A673 (cell line): ENCODE data around the gene EGR1. TPM values are rescaled to one million over a fixed set of nuclear protein-coding genes. Genes with fewer than 3 reads are reported as not detected.

Source experiments
- BruUV-seq: library from RNA; stranded (reverse); fragments of 400-500 nt; replicated peaks from 2 replicates; lab custom pipeline; 2021; lab: Mats Ljungman, UMichigan
- CTCF ChIA-PET: fragments of 300-600 bp; sonication (Branson Sonifier 250); formaldehyde crosslinking; loops from one replicate; lab custom pipeline; 2022; ENCODE audit warnings: antibody characterized with exemption; lab: Charles Lee
- POLR2A ChIA-PET: fragments of 300-600 bp; sonication (Branson Sonifier 250); formaldehyde crosslinking; loops from one replicate; lab custom pipeline; 2022; ENCODE audit warnings: antibody characterized with exemption; ENCODE audit not compliant: low non-redundant PET; lab: Charles Lee
- DNase-seq: peaks from one replicate; pipeline ENCODE4 v3.0.0-alpha.2; 2015; ENCODE audit warnings: low spot score
- H3K27ac ChIP-seq: fragments of 200-600 bp; sonication (generic); 2 replicates; pipeline ENCODE4 v1.5.1; 2016; ENCODE audit warnings: mixed run types, low read depth, mild to moderate bottlenecking, mixed read lengths, antibody characterized with exemption, low read length; ENCODE audit not compliant: poor library complexity, severe bottlenecking
- H3K27me3 ChIP-seq: fragments of 200-600 bp; sonication (generic); replicated peaks from 2 replicates; pipeline ENCODE4 v1.6.1; 2017; ENCODE audit warnings: mixed run types, low read depth, mild to moderate bottlenecking, mixed read lengths, antibody characterized with exemption, low read length; ENCODE audit not compliant: insufficient read depth, poor library complexity
- H3K36me3 ChIP-seq: fragments of 200-600 bp; sonication (generic); 2 replicates; pipeline ENCODE4 v1.6.1; 2016; ENCODE audit warnings: mixed run types, mild to moderate bottlenecking, mixed read lengths, antibody characterized with exemption, low read length; ENCODE audit not compliant: insufficient read depth, poor library complexity, severe bottlenecking
- H3K4me1 ChIP-seq: fragments of 200-600 bp; sonication (generic); 2 replicates; pipeline ENCODE4 v1.6.1; 2017; ENCODE audit warnings: mixed run types, mild to moderate bottlenecking, mixed read lengths, antibody characterized with exemption, low read length; ENCODE audit not compliant: insufficient read depth, poor library complexity, severe bottlenecking
- H3K4me3 ChIP-seq: fragments of 200-600 bp; sonication (generic); 2 replicates; pipeline ENCODE4 v1.5.1; 2016; ENCODE audit warnings: low read depth, mixed run types, mild to moderate bottlenecking, mixed read lengths, low read length; ENCODE audit not compliant: poor library complexity, severe bottlenecking
- H3K9me3 ChIP-seq: fragments of 200-600 bp; sonication (generic); 2 replicates; pipeline ENCODE4 v1.6.1; 2016; ENCODE audit warnings: mixed run types, low read depth, mild to moderate bottlenecking, mixed read lengths, antibody characterized with exemption, low read length; ENCODE audit not compliant: poor library complexity, severe bottlenecking
- EZH2 ChIP-seq: fragments of 200-600 bp; sonication (generic); IDR thresholded peaks from 2 replicates; pipeline ENCODE4 v1.6.1; 2017; ENCODE audit warnings: borderline replicate concordance, low read depth, mild to moderate bottlenecking, mixed read lengths, antibody characterized with exemption, low read length; ENCODE audit not compliant: poor library complexity, severe bottlenecking
- intact Hi-C: fragments of 100-400 bp; cut with micrococcal nuclease; formaldehyde crosslinking; loops from one replicate; pipeline ENCODE4 v1.10.0; 2022; ENCODE audit not compliant: unreplicated experiment
- total RNA-seq: library from RNA; stranded (reverse); gene quantifications from 2 replicates; pipeline ENCODE4 v1.2.3, GENCODE V29; 2021
- TF ChIP-seq, protein P1 (sequence below): fragments of 300-800, 200-600 bp; sonication (generic); conservative IDR thresholded peaks from 2 replicates; pipeline ENCODE4 v1.5.1; 2017; ENCODE audit warnings: low read depth, mild to moderate bottlenecking, antibody characterized with exemption, low read length, moderate library complexity, mixed read lengths

Gene EGR1
- total RNA-seq, 1 experiment from 2014 or later: 64.8 TPM

- Histone ChIP-seq H3K4me3 (no peak overlapping the region), H3K36me3 (peaks cover 33% of the 10 kb centered on the region), H3K27me3 (no peaks in the 10 kb centered on the region), H3K4me1 (no peaks in the 10 kb centered on the region), H3K27ac (no peak overlapping the region), H3K9me3 (no peaks in the 10 kb centered on the region)
- ChIA-PET CTCF (no interaction called here), POLR2A (no interaction called here)
- no peak for DNase-seq
- BruUV-seq: no TSS peak
- no peak for TF ChIP-seq EZH2
- TF ChIP-seq, protein P1, sequence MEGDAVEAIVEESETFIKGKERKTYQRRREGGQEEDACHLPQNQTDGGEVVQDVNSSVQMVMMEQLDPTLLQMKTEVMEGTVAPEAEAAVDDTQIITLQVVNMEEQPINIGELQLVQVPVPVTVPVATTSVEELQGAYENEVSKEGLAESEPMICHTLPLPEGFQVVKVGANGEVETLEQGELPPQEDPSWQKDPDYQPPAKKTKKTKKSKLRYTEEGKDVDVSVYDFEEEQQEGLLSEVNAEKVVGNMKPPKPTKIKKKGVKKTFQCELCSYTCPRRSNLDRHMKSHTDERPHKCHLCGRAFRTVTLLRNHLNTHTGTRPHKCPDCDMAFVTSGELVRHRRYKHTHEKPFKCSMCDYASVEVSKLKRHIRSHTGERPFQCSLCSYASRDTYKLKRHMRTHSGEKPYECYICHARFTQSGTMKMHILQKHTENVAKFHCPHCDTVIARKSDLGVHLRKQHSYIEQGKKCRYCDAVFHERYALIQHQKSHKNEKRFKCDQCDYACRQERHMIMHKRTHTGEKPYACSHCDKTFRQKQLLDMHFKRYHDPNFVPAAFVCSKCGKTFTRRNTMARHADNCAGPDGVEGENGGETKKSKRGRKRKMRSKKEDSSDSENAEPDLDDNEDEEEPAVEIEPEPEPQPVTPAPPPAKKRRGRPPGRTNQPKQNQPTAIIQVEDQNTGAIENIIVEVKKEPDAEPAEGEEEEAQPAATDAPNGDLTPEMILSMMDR: no peak
- intact Hi-C loops: no loop called here
Observed at GRCh38 chr5:138435943-138436342, 29.3 kb upstream of the EGR1 start.

DNA sequence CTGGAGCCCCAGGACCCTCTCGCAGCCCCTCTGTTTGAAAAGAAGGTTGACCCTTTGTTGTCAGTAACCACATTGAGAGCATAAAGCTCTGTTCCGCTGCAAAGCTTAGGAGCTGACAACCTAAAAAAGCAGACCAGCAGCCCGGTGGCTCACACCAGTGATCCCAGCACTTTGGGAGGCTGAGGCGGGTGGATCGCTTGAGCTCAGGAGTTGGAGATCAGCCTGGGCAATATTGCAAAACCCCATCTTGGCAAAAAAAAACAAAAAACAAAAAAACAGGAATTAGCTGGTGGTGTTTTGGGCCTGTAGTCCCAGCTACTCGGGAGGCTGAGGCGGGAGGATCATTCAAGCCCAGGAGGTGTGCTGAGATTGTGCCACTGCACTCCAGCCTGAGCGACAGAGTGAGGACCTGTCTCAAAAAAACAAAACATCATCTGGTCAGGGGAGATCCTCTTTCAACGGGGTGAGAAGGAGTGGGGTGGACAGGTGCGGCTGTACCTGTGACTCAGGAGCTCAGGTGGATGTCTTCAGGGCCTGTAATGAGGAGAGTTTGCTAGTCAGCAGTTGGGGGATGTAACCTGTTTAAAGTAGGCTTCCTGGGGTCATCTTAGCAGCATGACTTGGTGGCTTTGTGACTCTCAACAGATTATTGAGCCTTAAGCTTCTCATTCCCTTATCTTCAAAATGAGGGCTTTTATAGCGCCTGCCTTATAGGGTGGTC, 27.1 kb upstream of the EGR1 start:
- Histone ChIP-seq H3K4me1 (no peaks in the 10 kb centered on the region), H3K36me3 (peaks cover 20% of the 10 kb centered on the region), H3K27ac (no peak overlapping the region), H3K9me3 (no peaks in the 10 kb centered on the region), H3K27me3 (no peaks in the 10 kb centered on the region), H3K4me3 (peak overlapping the region; percentile 78)
- no peak for DNase-seq
- intact Hi-C loops: no loop called here
- ChIA-PET CTCF (no interaction called here), POLR2A (interaction anchor here (0.6 kb wide), 1 partner anchor 17 kb away, joined by 4 read pairs; no protein-coding TSS in a partner anchor)
- no TSS peak for BruUV-seq
- no peak for TF ChIP-seq EZH2
- TF ChIP-seq, protein P1: no peak

GRCh38 chr5:138438724-138439476, 26.4 kb upstream of the EGR1 start, which contains the start of gene REEP2:
TSS of gene REEP2 (plus strand) at chr5:138439057. CDS start at chr5:138439209, 152 bp downstream.
- H3K4me1 ChIP-seq: no peaks in the 10 kb centered on the region
- DNase-seq: peak; percentile 79
- TF ChIP-seq EZH2: no peak
- TF ChIP-seq, protein P1: no peak
- no peaks in the 10 kb centered on the region for H3K9me3 ChIP-seq
- ChIA-PET CTCF (interaction anchor here (0.6 to 0.9 kb wide), 2 partner anchors 10 to 301 kb away, joined by 3 read pairs; no protein-coding TSS in a partner anchor), POLR2A (no interaction called here)
- H3K27me3 ChIP-seq: no peaks in the 10 kb centered on the region
- H3K36me3 ChIP-seq: peaks cover 20% of the 10 kb centered on the region
- H3K27ac ChIP-seq: peak within 1 kb of the TSS; percentile 30
- intact Hi-C loops: no loop called here
- no TSS peak for BruUV-seq
- H3K4me3 ChIP-seq: peak within 1 kb of the TSS; percentile 78
